HG03342 (cell line): ENCODE data around the gene NSD2.

Experiments used
- ATAC-seq: cut with Tn5 transposase; IDR thresholded peaks from one replicate; pipeline ENCODE4 v1.9.1; 2021; ENCODE audit warnings: mild to moderate bottlenecking, moderate library complexity; ENCODE audit not compliant: unreplicated experiment

NSD2 gene

DNA sequence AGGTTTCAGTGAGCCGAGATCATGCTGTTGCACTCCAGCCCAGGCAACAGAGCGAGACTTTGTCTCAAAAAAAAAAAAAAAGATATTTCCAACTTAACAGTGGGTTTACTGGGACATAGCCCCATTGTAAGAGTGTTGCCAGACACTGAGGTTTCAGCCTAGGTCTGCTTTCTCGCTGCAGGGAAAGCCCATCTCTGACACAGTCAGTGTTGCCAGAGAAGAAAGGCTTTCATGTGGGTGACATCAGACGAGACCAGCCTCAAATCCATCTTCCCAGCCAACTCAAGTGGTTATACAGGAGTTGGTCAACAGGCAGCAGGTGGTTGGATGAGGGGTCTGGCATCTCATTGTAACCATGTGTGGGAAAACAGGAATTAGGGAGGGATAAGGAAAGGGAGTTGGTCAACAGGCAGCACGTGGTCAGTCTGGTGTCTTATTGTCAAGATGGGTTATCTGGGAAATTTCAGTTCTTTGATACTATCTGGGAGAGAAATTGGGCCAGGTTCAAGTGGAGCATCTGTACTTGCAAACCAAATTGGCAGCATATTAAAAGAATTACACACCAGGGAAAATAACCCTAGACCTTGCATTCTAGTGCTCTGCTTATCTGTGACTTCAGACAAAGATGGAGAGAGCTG is 96.4 kb downstream of the NSD2 start:
- ATAC-seq = no peak

DNA sequence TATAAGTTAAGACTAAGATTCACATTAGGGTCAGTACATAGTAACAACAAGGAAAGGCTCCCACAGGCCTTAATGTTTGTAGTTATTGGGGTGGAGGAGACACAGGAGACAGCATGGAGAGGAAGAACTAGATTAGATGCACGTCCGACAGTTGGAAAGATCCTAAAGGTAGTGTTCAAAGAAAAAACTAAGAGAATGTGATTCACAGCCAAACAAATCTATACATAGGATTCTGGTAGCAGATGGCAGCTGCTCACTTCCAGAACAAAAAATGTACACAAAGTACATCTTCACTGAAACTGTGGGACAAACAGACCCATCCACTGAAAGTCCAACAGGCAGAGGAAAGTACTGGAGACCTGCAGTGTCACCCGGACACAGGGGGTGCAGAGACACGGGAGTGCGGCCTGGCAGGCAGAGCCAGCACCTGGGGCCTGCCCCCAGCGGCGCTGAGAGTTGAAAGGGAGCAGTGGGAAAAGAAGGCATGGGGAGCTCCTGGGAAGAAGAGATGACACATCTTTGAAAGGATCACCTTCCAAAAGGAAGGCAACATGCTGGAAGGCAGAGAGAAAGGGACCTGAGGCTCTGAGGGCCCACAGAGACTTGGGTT is 97.6 kb downstream of the NSD2 start:
- ATAC-seq = no peak

GRCh38 chr4:1969928-1970723 is 98.9 kb downstream of the NSD2 start:
- ATAC-seq = no peak

DNA sequence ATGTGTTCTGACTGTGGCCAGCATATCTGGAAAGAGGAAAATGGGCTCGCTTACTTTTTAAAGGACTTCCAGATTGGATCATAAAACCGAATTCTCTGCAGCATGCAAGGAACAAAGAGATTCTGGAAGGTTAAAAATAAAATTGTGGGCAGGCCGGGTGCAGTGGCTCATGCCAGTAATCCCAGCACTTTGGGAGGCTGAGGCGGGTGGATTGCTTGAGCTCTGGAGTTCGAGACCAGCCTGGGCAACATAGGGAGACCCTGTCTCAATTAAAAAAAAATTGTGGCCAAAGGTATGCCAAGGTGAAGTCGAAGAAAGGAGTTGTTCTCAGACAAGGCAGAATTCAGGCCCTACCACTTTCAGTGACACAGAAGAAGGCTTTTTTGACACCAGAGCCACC is 99.7 kb downstream of the NSD2 start:
- ATAC-seq = no peak

DNA sequence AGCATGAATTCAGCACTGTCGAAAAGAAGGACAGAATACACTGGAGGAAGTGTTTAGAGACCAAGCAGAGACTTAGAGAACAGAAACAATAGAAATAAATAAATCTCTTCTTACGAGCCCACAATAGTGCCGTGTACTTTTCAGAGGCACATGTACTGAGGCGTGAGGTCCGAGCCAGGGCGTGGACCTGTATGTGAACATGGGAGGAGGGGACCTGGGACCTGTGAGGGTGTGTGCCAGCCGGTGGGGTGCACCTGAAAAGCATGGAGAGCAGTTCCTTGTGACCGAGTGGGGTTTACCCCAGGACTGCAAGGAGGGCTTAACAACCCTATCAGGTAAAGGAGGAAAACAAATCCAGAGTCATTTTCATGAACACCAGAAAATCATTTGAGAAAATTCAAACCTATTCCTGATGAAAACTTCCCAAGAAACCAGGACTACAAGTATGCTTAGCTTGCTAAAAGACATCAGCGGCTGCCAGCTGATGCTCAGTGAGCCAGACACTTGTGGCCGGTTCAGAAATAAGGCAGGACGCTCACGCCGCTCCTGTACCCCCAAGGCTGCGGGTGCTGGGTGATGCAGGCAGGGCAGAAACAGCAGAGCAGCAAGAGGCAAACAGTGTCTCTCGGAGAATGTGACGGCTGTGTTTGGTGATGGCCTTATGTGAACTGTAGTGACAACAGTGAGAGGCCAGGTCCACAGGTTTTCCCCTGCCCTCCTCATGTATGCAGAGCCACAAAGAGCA is 100.4 kb downstream of the NSD2 start:
- no peak for ATAC-seq

GRCh38 chr4:1972414-1972813 is 101.2 kb downstream of the NSD2 start:
- ATAC-seq = no peak

DNA sequence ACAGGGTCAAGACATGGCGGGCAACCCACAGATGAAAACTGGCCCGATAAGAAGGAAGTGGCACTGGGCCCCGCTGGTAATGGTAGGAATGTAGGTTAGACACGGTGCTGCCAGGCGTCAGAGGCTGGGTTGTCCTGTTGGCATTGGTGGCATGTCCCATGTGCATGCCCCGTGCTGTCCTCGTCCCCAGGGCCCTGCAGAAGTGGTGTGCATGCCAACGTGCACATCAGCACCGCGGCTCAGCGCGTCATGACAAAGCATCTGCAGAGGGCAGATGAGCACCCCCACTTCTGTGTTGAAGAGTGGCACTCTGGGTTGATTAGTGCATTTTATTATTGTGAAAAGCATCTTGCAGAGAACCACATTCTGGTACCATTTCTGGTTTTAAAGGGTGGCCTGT is 102.0 kb downstream of the NSD2 start:
- no peak for ATAC-seq

DNA sequence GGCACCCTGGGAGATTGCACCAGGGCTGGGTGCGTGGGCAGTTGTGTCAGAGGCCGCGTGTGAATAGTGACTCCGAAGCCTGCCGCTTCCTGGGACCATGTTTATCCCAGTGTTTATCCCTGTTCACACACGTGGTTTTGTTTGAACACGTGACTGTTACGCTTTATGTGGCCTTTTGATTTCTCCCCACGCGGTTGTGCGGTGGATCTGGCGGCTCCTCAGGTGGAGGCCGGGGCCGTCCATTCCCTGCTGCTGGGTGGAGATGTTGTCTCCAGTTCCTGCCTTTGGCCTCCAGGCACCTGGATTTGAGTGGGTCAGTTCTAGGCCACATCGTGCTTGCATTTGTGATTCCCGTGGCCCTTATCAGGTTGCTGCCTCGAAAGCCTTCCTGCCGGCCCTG is 102.5 kb downstream of the NSD2 start:
- ATAC-seq = no peak

DNA sequence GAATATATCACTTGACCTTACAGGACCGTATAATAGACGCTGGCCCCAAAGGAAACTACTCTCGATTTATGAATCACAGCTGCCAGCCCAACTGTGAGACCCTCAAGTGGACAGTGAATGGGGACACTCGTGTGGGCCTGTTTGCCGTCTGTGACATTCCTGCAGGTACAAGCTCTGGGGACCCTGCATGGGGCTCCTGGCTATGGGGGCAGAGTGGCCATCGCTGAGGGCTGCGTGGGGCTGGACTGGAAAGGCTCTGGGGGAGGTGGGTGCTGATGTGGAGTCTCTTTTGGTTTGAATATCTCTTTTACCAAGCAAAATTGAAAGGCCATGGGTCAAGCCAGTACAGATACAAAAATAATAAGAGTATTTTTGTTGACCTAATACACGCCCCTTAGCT is 103.6 kb downstream of the NSD2 start:
- no peak for ATAC-seq

DNA sequence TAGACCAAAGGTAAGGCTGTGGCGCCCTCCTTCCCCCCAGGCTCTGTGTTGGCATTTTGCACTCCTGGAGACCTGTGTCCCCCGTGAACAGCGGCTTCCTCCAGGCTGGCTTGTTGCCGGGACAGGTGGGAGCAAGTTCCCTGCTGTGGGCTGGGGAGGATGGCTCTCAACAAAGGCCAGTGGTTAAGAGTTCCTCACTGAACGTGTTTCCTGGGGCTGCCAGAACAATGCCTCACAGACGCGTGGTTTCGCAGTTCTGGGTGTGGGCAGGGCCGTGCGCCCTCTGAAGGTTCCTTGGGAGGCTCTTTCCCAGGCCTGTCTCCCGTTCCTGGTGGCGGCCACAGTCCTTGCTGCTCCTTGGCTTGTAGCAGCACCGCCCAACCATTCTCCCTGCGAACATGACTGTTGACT is 104.2 kb downstream of the NSD2 start:
- ATAC-seq = no peak

DNA sequence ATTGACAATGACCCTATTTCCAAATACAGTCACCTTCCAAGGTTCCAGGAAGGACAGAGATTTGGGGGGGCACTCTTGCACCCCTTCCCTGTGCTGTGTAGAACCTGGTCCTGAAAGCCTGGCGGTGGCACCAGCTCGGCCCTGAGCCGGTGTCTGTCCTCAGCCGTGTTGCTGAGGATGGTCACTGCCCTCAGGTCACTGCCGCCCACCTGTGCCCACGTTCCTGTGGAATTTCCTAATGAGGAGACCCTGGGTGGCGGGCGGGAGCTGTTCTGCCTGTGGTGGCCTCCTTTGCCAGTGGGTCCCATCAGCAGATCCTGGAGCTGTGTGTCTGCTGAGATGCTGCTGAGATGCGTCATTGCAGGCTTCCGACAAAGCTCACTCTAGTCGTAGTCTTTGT is 104.7 kb downstream of the NSD2 start:
- no peak for ATAC-seq

DNA sequence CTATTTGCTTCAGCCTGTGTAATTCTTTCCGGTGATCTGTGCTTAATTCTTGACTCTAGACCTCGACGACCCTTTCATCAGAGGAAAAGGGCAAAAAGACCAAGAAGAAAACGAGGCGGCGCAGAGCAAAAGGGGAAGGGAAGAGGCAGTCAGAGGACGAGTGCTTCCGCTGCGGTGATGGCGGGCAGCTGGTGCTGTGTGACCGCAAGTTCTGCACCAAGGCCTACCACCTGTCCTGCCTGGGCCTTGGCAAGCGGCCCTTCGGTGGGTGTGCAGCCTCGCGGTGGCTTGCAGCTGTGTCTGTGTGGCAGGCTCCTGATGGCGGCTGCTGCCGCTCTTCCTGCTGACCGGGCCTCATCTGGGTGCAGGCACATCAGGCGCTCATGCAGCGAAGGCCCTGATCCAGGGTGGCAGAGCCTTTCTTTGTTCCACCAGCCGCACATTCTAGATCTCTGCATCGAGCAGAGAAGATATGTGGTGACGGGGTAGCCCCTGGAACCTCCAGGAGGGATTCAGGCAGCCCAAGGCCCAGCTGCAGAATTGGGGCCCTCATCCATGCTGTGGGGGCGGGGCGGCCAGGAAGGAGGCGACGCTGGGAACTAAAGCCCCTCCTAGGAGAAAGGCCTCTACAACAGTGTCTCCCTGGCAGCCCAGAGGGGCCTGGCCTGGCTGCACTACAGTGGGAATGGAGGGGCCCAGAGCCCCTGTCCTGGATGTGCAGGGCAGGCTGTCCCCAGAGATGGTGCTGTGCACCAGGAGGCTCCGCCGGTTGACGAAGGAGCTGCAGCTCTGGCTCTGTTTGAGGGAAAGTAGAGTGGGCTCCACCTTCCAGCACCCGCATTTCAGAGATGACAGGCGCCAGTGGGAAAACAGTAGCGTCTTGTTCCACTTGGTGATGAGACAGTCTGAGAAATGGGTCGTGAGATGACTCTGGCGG is 105.5 kb downstream of the NSD2 start:
- ATAC-seq = no peak

- no peak for ATAC-seq
Observed at GRCh38 chr4:1978226-1978625, 107.0 kb downstream of the NSD2 start.

GRCh38 chr4:1978741-1979476 is 107.7 kb downstream of the NSD2 start:
- no peak for ATAC-seq

- no peak for ATAC-seq
Observed at GRCh38 chr4:1979477-1980196, 108.4 kb downstream of the NSD2 start.

GRCh38 chr4:1980561-1981041 is 109.4 kb downstream of the NSD2 start:
- no peak for ATAC-seq

DNA sequence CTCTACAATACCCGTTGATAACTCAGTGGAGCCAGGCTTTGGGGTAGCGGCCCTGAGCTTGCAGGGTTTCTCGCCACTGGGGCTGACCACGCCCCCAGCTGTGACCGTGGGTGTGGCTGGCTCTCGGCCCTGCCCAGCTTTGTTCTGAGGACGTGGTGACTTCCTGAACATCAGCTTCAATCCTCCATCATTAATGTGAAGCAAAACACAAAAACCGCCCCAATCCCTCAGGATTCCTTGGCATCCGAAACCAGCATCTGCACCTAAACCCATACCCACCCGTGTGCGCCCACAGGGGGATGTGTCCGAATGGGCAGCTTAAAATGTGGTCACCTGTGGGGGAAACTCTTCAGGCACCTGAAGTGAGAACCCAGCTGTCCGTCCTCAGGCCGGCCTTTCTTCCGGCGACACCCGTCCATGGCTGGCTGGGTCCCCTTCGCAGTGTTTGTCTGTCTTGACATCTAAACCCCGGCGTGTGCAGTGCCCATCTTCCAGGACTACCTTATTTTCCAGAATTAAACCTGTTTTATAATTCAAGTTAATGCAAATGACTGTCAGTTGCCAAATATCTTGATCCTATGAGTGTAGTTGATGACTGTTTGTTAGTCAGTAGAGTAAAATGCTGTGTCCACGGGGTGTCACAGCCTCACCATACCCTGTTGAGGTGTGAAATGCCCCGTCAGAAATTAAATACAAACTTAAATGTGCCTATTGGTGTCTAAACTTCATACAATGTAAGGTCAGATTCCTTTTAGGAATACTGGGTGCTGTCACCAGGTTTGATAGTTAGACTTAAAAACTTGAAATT is 110.3 kb downstream of the NSD2 start:
- ATAC-seq = no peak
